ENCODE data around the gene SIL1.

SIL1 gene

DNA sequence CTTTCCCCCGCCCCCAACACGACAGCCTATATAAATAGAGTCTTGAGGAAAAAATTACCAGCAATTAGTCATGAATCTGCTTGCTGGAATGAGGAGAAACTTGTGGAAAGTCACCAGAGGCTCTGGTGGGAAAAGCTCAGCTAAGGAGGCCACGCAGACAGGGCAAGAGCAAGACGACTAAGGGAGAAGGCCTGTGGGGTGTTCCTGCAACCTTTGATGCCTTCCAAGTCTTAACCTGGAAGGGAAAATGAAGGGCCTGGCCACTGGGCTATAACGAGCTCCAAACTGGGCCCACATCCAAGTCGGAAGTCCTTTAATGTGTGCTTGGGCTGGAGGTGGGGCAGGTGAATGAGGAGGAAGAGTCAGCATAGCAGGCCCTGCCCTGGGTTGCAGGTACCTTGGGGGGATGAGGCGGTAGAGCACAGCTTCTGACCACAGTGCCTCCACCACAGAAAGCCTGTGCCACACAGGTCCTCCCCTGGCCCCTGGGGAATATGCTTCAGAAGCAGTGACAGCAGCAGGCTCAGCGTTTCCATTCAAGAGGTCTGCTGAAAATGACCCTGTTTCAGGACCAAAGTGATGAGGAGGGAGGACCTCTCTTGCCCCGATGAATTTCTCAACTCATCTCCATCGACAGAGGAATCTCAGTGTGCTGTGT lies 230.2 kb downstream of the SIL1 start:
- TF ChIP-seq, protein P1, sequence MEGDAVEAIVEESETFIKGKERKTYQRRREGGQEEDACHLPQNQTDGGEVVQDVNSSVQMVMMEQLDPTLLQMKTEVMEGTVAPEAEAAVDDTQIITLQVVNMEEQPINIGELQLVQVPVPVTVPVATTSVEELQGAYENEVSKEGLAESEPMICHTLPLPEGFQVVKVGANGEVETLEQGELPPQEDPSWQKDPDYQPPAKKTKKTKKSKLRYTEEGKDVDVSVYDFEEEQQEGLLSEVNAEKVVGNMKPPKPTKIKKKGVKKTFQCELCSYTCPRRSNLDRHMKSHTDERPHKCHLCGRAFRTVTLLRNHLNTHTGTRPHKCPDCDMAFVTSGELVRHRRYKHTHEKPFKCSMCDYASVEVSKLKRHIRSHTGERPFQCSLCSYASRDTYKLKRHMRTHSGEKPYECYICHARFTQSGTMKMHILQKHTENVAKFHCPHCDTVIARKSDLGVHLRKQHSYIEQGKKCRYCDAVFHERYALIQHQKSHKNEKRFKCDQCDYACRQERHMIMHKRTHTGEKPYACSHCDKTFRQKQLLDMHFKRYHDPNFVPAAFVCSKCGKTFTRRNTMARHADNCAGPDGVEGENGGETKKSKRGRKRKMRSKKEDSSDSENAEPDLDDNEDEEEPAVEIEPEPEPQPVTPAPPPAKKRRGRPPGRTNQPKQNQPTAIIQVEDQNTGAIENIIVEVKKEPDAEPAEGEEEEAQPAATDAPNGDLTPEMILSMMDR (IDR thresholded peaks at IDR 0.05; ENCODE audit: borderline replicate concordance, control extremely low read depth, extremely low read depth, insufficient read depth, missing control alignments) = no peak
- in situ Hi-C loops (cut with MboI; ENCODE audit: low sequenced_read_pairs, unreplicated experiment) = no loop called here

DNA sequence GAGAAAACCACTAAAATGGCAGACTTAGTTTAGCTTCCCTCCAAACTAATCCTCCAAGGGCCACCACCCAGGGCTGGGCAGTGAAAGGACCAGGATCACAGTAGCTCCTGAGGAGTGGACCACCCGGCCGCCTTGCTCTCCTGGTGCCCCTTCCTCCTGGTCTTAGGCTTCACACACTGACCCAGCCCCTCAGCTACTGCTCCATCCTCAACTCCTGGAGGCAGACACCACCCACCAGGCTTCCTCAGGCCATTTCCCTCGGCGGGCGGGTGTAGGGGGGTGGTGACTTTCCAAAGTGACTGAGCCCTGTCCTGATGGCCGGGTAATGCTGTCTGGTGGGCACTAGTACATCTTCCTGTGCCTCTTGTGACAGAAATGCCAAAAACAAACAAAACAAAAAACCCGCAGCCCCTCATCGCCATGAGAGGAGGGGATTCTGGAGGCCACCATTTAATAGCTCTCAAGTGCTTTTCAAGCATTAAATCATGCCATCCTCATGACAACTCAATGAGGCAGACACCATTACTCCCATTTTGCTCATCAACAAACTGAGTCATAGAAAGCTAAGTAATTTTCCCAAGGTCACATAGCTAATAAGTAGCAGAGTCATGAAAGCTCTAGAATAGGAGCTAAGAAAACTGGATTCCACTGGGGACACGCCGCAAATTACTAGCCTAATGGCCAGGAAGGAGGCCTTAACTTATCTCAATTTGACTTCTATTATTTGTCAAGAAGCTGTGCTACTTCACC lies 231.8 kb downstream of the SIL1 start:
- TF ChIP-seq, protein P1 (IDR thresholded peaks at IDR 0.05; ENCODE audit: borderline replicate concordance, control extremely low read depth, extremely low read depth, insufficient read depth, missing control alignments) = no peak
- DNase-seq (ENCODE audit: low spot score) = no peak
- in situ Hi-C loops (cut with MboI; ENCODE audit: low sequenced_read_pairs, unreplicated experiment) = no loop called here

More for the DNA sequence above, 230.2 kb downstream of the SIL1 start:
- no peak for DNase-seq (ENCODE audit: low spot score)

DNA sequence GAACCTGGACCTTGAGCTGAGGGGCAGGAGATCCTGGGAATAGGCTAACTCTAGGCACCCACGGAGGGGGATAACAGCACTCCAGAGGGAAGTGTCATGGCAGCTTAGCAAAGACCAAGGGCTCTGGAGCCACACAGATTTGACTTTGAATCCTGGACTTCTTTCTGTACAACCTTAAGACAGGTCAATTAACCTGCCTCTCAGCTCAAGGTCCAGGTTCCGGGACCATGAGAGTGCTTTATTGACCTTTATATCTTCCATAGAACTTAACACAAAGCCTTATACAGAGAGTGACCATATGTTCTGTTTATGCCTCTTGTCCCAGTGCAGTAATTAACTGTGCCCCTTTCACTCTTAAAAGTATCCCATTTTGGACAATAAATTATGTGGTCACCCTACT lies 232.5 kb downstream of the SIL1 start:
- TF ChIP-seq, protein P1 (IDR thresholded peaks at IDR 0.05; ENCODE audit: borderline replicate concordance, control extremely low read depth, extremely low read depth, insufficient read depth, missing control alignments) = no peak
- in situ Hi-C loops (cut with MboI; ENCODE audit: low sequenced_read_pairs, unreplicated experiment) = no loop called here

DNA sequence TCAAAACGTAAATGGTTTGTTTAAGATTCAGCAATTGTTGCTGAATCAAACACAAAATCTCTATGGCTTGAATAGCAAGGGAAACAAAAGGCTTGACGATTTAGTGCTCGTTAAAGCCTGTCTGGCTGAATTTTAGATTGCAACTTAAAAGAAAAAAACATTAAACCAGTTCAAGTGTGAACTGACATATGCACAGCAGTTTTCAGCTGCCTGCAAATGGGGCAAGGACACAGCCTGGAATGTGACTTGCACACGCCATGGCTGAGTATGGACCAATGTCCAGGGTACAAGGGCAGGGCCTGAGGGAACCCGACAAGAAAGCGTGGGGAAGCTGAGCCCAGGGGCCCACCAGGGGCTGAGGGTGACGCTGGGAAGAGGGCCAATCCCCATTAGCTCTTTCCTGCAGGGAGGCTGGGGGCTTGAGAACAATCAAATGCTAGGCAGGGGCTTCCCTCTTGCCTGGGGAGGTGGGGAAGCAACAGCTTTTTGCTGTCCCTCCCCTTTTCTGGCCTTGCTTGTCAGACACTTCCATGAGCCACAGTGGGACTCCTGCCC lies 233.4 kb downstream of the SIL1 start:
- in situ Hi-C loops (cut with MboI; ENCODE audit: low sequenced_read_pairs, unreplicated experiment) = no loop called here
- DNase-seq (ENCODE audit: low spot score) = no peak
- TF ChIP-seq, protein P1 (IDR thresholded peaks at IDR 0.05; ENCODE audit: borderline replicate concordance, control extremely low read depth, extremely low read depth, insufficient read depth, missing control alignments) = no peak

More for the DNA sequence above, 232.5 kb downstream of the SIL1 start:
- DNase-seq (ENCODE audit: low spot score) = no peak

DNA sequence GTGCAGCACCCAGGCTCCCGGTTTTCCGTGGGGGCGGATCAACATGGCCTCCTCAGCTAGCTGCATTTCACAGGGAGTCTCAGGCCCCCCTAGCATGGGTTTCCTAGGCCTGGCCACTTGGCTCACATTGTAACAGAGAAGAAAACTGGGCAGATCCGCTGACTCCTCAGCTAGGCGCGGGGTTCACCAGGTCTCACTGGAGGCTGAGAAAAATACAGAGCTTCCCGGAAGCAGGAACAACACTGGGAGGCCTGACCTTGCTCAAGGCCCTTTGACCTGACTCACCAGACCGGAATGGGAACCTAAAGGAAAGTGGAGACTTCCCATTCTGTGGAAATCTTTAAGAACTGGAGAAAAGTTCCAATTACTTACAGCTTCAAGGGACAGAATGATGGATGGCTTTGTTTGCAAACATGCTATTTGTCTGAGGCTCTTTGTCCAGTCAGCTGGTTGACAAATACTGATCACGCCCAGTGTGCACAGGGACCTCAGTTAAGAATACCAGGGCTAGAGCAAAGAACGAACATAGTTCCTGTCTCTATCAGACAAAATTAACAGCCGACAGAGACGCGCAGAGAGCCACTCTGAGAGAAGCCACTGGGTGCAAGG lies 234.3 kb downstream of the SIL1 start:
- in situ Hi-C loops (cut with MboI; ENCODE audit: low sequenced_read_pairs, unreplicated experiment) = no loop called here
- TF ChIP-seq, protein P1 (IDR thresholded peaks at IDR 0.05; ENCODE audit: borderline replicate concordance, control extremely low read depth, extremely low read depth, insufficient read depth, missing control alignments) = no peak
- DNase-seq (ENCODE audit: low spot score) = no peak

DNA sequence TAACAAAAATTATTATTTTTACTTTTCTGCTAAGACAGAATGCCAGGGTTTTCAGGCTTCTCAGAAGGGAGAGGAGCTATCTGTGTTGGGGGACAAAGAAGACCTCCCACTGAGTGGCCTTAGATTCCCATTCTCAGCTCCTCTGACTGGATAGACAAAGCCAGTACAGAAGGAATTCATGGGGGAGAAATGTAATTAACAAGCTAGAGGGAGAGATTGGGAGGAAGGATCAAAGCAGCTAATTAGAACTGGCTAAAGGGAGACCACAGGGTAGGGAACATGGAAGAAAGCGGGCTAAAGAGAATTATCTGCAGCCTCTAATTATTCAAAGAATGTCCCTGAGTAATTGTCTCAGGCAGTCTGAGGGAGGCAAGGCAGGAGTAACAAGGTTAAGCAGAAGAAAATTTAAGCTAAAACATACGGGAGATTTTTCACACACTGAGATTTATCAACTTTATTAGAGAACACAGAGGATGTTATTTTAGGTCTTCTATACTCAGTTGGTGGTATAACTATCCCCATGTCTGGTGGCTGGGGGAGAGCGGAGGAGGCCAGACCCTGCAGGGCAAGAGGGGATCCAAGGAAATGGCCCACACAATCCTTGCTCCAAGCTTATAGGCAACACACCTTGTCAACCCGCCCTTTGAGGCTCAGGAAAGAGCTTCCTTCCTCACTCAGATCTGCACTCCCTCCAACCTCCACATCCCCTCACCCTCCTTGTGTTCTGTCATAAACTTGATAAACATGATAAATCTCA lies 235.4 kb downstream of the SIL1 start:
- in situ Hi-C loops (cut with MboI; ENCODE audit: low sequenced_read_pairs, unreplicated experiment) = no loop called here
- TF ChIP-seq, protein P1 (IDR thresholded peaks at IDR 0.05; ENCODE audit: borderline replicate concordance, control extremely low read depth, extremely low read depth, insufficient read depth, missing control alignments) = no peak
- DNase-seq (ENCODE audit: low spot score) = no peak
